ENCODE data around the gene CYB561D2.

CYB561D2 gene

GRCh38 chr3:50337175-50337861 lies 13.3 kb upstream of the CYB561D2 start:
- H3K4me3 ChIP-seq (ENCODE audit: low read depth in 1 of 2, low read length in 2 of 2), result peak overlapping the region; percentile 84 to 85
- H3K4me1 ChIP-seq (ENCODE audit: control insufficient read depth in 1 of 2, insufficient read depth in 2 of 2, low read length in 2 of 2), result peaks cover 13 to 55% of the 10 kb centered on the region in 2 donors
- H3K27me3 ChIP-seq (ENCODE audit: low read depth, low read length), result no peaks in the 10 kb centered on the region
- peaks cover 0 to 8% of the 10 kb centered on the region in 2 donors for H3K36me3 ChIP-seq (ENCODE audit: control insufficient read depth in 1 of 2, insufficient read depth in 2 of 2, low read length in 2 of 2)
- peak overlapping the region; percentile 94 for H3K27ac ChIP-seq (ENCODE audit: low read length)
- H3K9me3 ChIP-seq (ENCODE audit: control insufficient read depth in 1 of 2, low read length in 2 of 2), result no peaks in the 10 kb centered on the region

- no peaks in the 10 kb centered on the region for H3K27me3 ChIP-seq (ENCODE audit: low read depth, low read length)
- peak overlapping the region; percentile 18 to 21 for H3K4me3 ChIP-seq (ENCODE audit: low read depth in 1 of 2, low read length in 2 of 2)
- H3K9me3 ChIP-seq (ENCODE audit: control insufficient read depth in 1 of 2, low read length in 2 of 2), result no peaks in the 10 kb centered on the region
- H3K36me3 ChIP-seq (ENCODE audit: control insufficient read depth in 1 of 2, insufficient read depth in 2 of 2, low read length in 2 of 2), result peaks cover 0 to 8% of the 10 kb centered on the region in 2 donors
- H3K27ac ChIP-seq (ENCODE audit: low read length), result peak overlapping the region; percentile 94
- peaks cover 13 to 49% of the 10 kb centered on the region in 2 donors for H3K4me1 ChIP-seq (ENCODE audit: control insufficient read depth in 1 of 2, insufficient read depth in 2 of 2, low read length in 2 of 2)
Measured at GRCh38 chr3:50338965-50339364, 11.7 kb upstream of the CYB561D2 start.

GRCh38 chr3:50339485-50340146 lies 11.0 kb upstream of the CYB561D2 start:
- H3K27ac ChIP-seq (ENCODE audit: low read length), result peak overlapping the region; percentile 69
- peaks cover 13 to 46% of the 10 kb centered on the region in 2 donors for H3K4me1 ChIP-seq (ENCODE audit: control insufficient read depth in 1 of 2, insufficient read depth in 2 of 2, low read length in 2 of 2)
- peaks cover 0 to 8% of the 10 kb centered on the region in 2 donors for H3K36me3 ChIP-seq (ENCODE audit: control insufficient read depth in 1 of 2, insufficient read depth in 2 of 2, low read length in 2 of 2)
- H3K4me3 ChIP-seq (ENCODE audit: low read depth in 1 of 2, low read length in 2 of 2), result peak overlapping the region; percentile 59 to 74
- H3K9me3 ChIP-seq (ENCODE audit: control insufficient read depth in 1 of 2, low read length in 2 of 2), result no peaks in the 10 kb centered on the region
- H3K27me3 ChIP-seq (ENCODE audit: low read depth, low read length), result no peaks in the 10 kb centered on the region

GRCh38 chr3:50340147-50340447 lies 10.6 kb upstream of the CYB561D2 start:
- H3K36me3 ChIP-seq (ENCODE audit: control insufficient read depth in 1 of 2, insufficient read depth in 2 of 2, low read length in 2 of 2), result peaks cover 0 to 8% of the 10 kb centered on the region in 2 donors
- H3K27me3 ChIP-seq (ENCODE audit: low read depth, low read length), result no peaks in the 10 kb centered on the region
- no peaks in the 10 kb centered on the region for H3K9me3 ChIP-seq (ENCODE audit: control insufficient read depth in 1 of 2, low read length in 2 of 2)
- H3K27ac ChIP-seq (ENCODE audit: low read length), result peak overlapping the region; percentile 69
- H3K4me1 ChIP-seq (ENCODE audit: control insufficient read depth in 1 of 2, insufficient read depth in 2 of 2, low read length in 2 of 2), result peaks cover 13 to 47% of the 10 kb centered on the region in 2 donors
- peak overlapping the region; percentile 59 to 74 for H3K4me3 ChIP-seq (ENCODE audit: low read depth in 1 of 2, low read length in 2 of 2)

GRCh38 chr3:50340448-50341329 lies 10.0 kb upstream of the CYB561D2 start, which contains the start of gene RASSF1:
TSS of gene RASSF1 (minus strand) at chr3:50340836. CDS start at chr3:50340805, 31 bp downstream.
- H3K36me3 ChIP-seq (ENCODE audit: control insufficient read depth in 1 of 2, insufficient read depth in 2 of 2, low read length in 2 of 2), result peaks cover 0 to 8% of the 10 kb centered on the region in 2 donors
- peak within 1 kb of the TSS; percentile 59 to 74 for H3K4me3 ChIP-seq (ENCODE audit: low read depth in 1 of 2, low read length in 2 of 2)
- H3K4me1 ChIP-seq (ENCODE audit: control insufficient read depth in 1 of 2, insufficient read depth in 2 of 2, low read length in 2 of 2), result peaks cover 13 to 51% of the 10 kb centered on the region in 2 donors
- no peaks in the 10 kb centered on the region for H3K9me3 ChIP-seq (ENCODE audit: control insufficient read depth in 1 of 2, low read length in 2 of 2)
- no peaks in the 10 kb centered on the region for H3K27me3 ChIP-seq (ENCODE audit: low read depth, low read length)
- H3K27ac ChIP-seq (ENCODE audit: low read length), result peak within 1 kb of the TSS; percentile 69

- peak overlapping the region; percentile 59 to 74 for H3K4me3 ChIP-seq (ENCODE audit: low read depth in 1 of 2, low read length in 2 of 2)
- H3K27ac ChIP-seq (ENCODE audit: low read length), result no peak overlapping the region
- peaks cover 0 to 6% of the 10 kb centered on the region in 2 donors for H3K36me3 ChIP-seq (ENCODE audit: control insufficient read depth in 1 of 2, insufficient read depth in 2 of 2, low read length in 2 of 2)
- no peaks in the 10 kb centered on the region for H3K27me3 ChIP-seq (ENCODE audit: low read depth, low read length)
- no peaks in the 10 kb centered on the region for H3K9me3 ChIP-seq (ENCODE audit: control insufficient read depth in 1 of 2, low read length in 2 of 2)
- peaks cover 13 to 47% of the 10 kb centered on the region in 2 donors for H3K4me1 ChIP-seq (ENCODE audit: control insufficient read depth in 1 of 2, insufficient read depth in 2 of 2, low read length in 2 of 2)
Measured at GRCh38 chr3:50341537-50341936, 9.1 kb upstream of the CYB561D2 start.

GRCh38 chr3:50341996-50342650 lies 8.5 kb upstream of the CYB561D2 start:
- H3K4me1 ChIP-seq (ENCODE audit: control insufficient read depth in 1 of 2, insufficient read depth in 2 of 2, low read length in 2 of 2), result peaks cover 13 to 44% of the 10 kb centered on the region in 2 donors
- no peaks in the 10 kb centered on the region for H3K27me3 ChIP-seq (ENCODE audit: low read depth, low read length)
- no peaks in the 10 kb centered on the region for H3K9me3 ChIP-seq (ENCODE audit: control insufficient read depth in 1 of 2, low read length in 2 of 2)
- H3K4me3 ChIP-seq (ENCODE audit: low read depth in 1 of 2, low read length in 2 of 2), result no peak overlapping the region
- no peaks in the 10 kb centered on the region for H3K36me3 ChIP-seq (ENCODE audit: control insufficient read depth in 1 of 2, insufficient read depth in 2 of 2, low read length in 2 of 2)
- no peak overlapping the region for H3K27ac ChIP-seq (ENCODE audit: low read length)

- Histone ChIP-seq H3K4me3 (ENCODE audit: low read depth in 1 of 2, low read length in 2 of 2) (no peak overlapping the region), H3K4me1 (ENCODE audit: control insufficient read depth in 1 of 2, insufficient read depth in 2 of 2, low read length in 2 of 2) (peaks cover 13 to 46% of the 10 kb centered on the region in 2 donors), H3K9me3 (ENCODE audit: control insufficient read depth in 1 of 2, low read length in 2 of 2) (no peaks in the 10 kb centered on the region), H3K27me3 (ENCODE audit: low read depth, low read length) (no peaks in the 10 kb centered on the region), H3K27ac (ENCODE audit: low read length) (no peak overlapping the region), H3K36me3 (ENCODE audit: control insufficient read depth in 1 of 2, insufficient read depth in 2 of 2, low read length in 2 of 2) (peaks cover 0 to 7% of the 10 kb centered on the region in 2 donors)
Measured at GRCh38 chr3:50342813-50343633, 7.6 kb upstream of the CYB561D2 start.

- peak overlapping the region; percentile 53 to 61 for H3K4me3 ChIP-seq (ENCODE audit: low read depth in 1 of 2, low read length in 2 of 2)
- peaks cover 16 to 48% of the 10 kb centered on the region in 2 donors for H3K4me1 ChIP-seq (ENCODE audit: control insufficient read depth in 1 of 2, insufficient read depth in 2 of 2, low read length in 2 of 2)
- no peak overlapping the region for H3K27ac ChIP-seq (ENCODE audit: low read length)
- H3K9me3 ChIP-seq (ENCODE audit: control insufficient read depth in 1 of 2, low read length in 2 of 2), result no peaks in the 10 kb centered on the region
- H3K36me3 ChIP-seq (ENCODE audit: control insufficient read depth in 1 of 2, insufficient read depth in 2 of 2, low read length in 2 of 2), result peaks cover 5 to 17% of the 10 kb centered on the region in 2 donors
- H3K27me3 ChIP-seq (ENCODE audit: low read depth, low read length), result no peaks in the 10 kb centered on the region
Measured at GRCh38 chr3:50345008-50345407, 5.7 kb upstream of the CYB561D2 start.

GRCh38 chr3:50345586-50346234 lies 5.0 kb upstream of the CYB561D2 start, which contains the start of gene ZMYND10:
TSS of gene ZMYND10 (minus strand) at chr3:50345732. CDS start at chr3:50345579, 153 bp downstream.
- no peaks in the 10 kb centered on the region for H3K9me3 ChIP-seq (ENCODE audit: control insufficient read depth in 1 of 2, low read length in 2 of 2)
- H3K4me1 ChIP-seq (ENCODE audit: control insufficient read depth in 1 of 2, insufficient read depth in 2 of 2, low read length in 2 of 2), result peaks cover 20 to 44% of the 10 kb centered on the region in 2 donors
- no peak within 1 kb of the TSS for H3K27ac ChIP-seq (ENCODE audit: low read length)
- no peaks in the 10 kb centered on the region for H3K27me3 ChIP-seq (ENCODE audit: low read depth, low read length)
- peaks cover 5 to 18% of the 10 kb centered on the region in 2 donors for H3K36me3 ChIP-seq (ENCODE audit: control insufficient read depth in 1 of 2, insufficient read depth in 2 of 2, low read length in 2 of 2)
- H3K4me3 ChIP-seq (ENCODE audit: low read depth in 1 of 2, low read length in 2 of 2), result peak within 1 kb of the TSS; percentile 53 to 61
